ENCODE results near the gene PPP1R13L.

PPP1R13L gene

DNA sequence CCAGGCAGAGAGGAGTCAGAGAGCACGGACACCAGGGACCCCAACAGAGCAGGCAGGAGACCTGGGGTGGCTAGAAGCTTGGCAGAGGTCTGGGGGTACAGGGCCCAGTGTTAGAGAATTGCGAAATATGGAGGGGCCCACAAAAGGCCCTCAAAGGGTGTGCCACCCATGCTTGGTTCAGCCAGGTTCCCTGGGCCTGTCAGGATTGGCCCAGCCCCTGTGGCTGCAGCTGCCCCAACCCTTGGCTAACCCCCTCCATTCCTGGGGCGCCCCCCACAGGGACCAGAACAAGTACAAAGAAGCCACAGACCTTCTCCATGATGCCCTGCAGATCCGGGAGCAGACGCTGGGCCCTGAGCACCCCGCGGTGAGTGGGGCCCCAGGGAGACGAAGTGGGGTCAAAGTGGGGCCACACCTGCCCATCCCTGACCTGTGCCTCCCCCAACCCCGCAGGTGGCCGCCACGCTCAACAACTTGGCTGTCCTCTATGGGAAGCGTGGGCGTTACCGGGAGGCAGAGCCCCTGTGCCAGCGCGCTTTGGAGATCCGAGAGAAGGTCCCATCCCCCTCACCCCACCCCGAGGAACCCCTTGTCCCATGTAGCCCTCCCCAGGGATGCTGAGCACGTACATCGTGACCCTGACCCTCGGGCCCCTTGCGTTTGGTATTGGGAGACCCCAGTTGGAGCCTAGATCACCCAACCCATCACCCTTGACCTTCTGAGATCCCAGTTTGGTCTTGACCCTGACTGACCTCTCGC is 56.3 kb downstream of the PPP1R13L start:
- Histone ChIP-seq H3K27me3 (replicated peaks; ENCODE audit: control insufficient read depth, insufficient read depth, low read length) (peaks cover 9% of the 10 kb centered on the region), H3K9me3 (ENCODE audit: control insufficient read depth, low read length) (no peaks in the 10 kb centered on the region), H3K4me1 (ENCODE audit: control insufficient read depth, insufficient read depth, low read length) (no peaks in the 10 kb centered on the region)

DNA sequence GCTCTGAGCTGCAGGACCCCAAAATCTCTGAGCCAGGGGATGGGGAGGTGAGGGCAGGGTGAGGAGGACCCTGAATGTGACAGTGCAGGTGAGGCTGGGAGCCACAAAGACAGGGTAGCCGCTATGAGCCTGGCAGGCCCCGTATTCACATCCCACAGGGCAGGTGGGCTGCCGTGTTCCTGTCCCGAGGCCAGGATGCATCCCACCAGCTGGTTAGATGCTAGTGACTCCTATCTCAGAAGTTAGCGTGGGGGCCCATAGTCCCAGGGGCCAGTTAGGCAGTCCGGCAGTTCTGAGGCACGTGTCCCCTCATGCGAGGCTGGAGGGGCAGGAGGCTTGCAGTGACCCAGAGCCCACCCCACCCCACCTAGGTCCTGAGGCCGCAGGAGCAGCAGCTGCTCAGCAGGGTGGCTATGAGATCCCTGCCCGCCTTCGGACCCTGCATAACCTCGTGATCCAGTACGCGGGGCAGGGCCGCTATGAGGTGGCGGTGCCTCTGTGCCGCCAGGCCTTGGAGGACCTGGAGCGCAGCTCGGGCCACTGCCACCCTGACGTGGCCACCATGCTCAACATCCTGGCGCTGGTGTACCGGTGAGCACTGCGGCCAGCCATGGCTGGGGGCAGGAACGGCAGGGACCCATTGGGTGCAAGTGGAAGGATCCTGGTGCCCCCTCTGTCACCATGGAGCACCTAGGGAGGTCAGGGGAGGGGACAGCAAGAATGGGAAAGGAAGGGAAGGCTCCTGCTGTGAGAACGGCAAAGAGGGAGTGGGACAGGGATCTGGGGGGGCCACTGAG is 57.1 kb downstream of the PPP1R13L start:
- H3K27me3 ChIP-seq (replicated peaks; ENCODE audit: control insufficient read depth, insufficient read depth, low read length), result peaks cover 9% of the 10 kb centered on the region
- H3K4me1 ChIP-seq (ENCODE audit: control insufficient read depth, insufficient read depth, low read length), result no peaks in the 10 kb centered on the region
- no peak overlapping the region for H3K4me3 ChIP-seq (ENCODE audit: low read length)
- no peak for DNase-seq (ENCODE audit: low read depth)
- H3K36me3 ChIP-seq (ENCODE audit: control insufficient read depth, insufficient read depth, low read length, severe bottlenecking), result peaks cover 8% of the 10 kb centered on the region
- H3K9me3 ChIP-seq (ENCODE audit: control insufficient read depth, low read length), result no peaks in the 10 kb centered on the region
- H3K9ac ChIP-seq (ENCODE audit: low read length), result no peak overlapping the region

More for the DNA sequence above, 56.3 kb downstream of the PPP1R13L start:
- H3K36me3 ChIP-seq (ENCODE audit: control insufficient read depth, insufficient read depth, low read length, severe bottlenecking), result peaks cover 16% of the 10 kb centered on the region
- no peak overlapping the region for H3K4me3 ChIP-seq (ENCODE audit: low read length)
- H3K9ac ChIP-seq (ENCODE audit: low read length), result no peak overlapping the region
- no peak for DNase-seq (ENCODE audit: low read depth)

DNA sequence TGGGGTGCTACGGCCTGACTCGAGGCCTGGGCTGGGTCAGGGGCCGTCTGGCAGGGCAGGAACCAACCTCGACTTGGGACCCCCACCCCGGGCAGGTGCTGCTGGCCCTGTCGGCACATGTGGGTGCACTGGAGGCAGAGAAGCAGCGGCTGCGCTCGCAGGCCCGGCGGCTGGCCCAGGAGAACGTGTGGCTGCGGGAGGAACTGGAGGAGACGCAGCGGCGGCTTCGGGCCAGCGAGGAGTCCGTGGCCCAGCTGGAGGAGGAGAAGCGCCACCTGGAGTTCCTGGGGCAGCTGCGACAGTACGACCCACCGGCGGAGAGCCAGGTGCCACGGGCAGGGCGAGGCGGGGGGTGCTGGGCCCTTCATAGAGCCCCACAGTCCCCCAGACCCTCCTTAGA is 58.4 kb downstream of the PPP1R13L start:
- Histone ChIP-seq H3K36me3 (ENCODE audit: control insufficient read depth, insufficient read depth, low read length, severe bottlenecking) (no peaks in the 10 kb centered on the region), H3K4me3 (ENCODE audit: low read length) (no peak overlapping the region), H3K4me1 (ENCODE audit: control insufficient read depth, insufficient read depth, low read length) (no peaks in the 10 kb centered on the region), H3K9ac (ENCODE audit: low read length) (no peak overlapping the region), H3K27me3 (replicated peaks; ENCODE audit: control insufficient read depth, insufficient read depth, low read length) (peaks cover 16% of the 10 kb centered on the region), H3K9me3 (ENCODE audit: control insufficient read depth, low read length) (no peaks in the 10 kb centered on the region)
- DNase-seq (ENCODE audit: low read depth), result no peak

DNA sequence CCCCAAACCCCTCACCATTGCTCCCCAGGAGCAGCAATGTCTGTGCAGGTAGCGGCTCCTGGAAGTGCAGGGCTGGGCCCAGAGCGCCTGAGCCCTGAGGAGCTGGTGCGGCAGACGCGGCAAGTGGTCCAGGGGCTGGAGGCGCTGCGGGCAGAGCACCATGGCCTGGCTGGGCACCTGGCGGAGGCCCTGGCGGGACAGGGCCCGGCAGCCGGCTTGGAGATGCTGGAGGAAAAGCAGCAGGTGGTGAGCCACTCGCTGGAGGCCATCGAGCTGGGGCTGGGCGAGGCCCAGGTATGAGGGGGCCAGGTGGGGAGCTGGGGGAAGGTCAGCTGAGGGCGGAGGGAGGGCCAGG is 59.4 kb downstream of the PPP1R13L start:
- no peak overlapping the region for H3K4me3 ChIP-seq (ENCODE audit: low read length)
- peaks cover 21% of the 10 kb centered on the region for H3K27me3 ChIP-seq (replicated peaks; ENCODE audit: control insufficient read depth, insufficient read depth, low read length)
- H3K9me3 ChIP-seq (ENCODE audit: control insufficient read depth, low read length), result no peaks in the 10 kb centered on the region
- no peaks in the 10 kb centered on the region for H3K4me1 ChIP-seq (ENCODE audit: control insufficient read depth, insufficient read depth, low read length)
- DNase-seq (ENCODE audit: low read depth), result no peak
- H3K36me3 ChIP-seq (ENCODE audit: control insufficient read depth, insufficient read depth, low read length, severe bottlenecking), result no peaks in the 10 kb centered on the region
- H3K9ac ChIP-seq (ENCODE audit: low read length), result no peak overlapping the region

DNA sequence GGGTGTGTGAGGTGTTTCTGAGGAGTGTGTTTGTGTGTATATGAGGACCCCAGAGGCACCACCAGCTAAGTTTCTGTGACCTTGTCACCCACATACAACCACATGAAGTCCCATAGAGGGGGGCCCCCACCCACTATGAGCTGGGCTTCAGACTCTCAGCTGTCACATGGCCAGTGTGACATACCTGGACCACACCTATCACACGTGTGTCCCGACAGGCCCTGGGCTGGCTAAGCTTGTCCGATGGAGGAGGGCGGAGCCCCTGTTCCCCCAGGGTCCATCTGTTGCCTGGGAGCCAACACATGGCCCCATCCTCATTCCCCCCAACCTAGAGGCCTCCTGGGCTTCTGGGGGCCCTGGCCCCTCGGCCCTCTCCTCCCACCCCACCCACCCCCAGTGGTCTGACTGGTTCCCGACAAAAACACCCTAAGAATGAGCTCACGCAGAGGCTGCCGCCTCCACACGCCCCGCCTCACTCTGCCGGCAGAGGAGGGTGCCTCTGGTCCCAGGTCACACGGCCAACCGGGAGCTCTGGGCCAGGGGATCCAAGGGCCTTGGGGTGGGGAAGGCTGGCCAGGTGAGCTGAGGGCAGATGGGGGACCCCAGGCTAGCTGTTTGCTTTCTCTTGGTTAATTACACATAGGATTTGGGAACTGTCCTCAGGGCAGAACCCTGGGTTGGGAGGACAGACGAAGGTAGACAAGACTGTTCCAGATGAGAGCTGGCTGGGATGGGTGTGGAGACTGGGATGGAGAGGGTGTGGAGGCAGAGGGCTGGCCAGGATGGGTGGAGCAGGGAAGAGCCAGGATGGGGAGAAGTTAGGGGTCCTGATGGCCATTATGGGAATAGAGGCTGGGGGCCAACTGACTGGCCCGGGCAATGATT is 60.0 kb downstream of the PPP1R13L start:
- Histone ChIP-seq H3K27me3 (replicated peaks; ENCODE audit: control insufficient read depth, insufficient read depth, low read length) (peaks cover 25% of the 10 kb centered on the region), H3K4me1 (ENCODE audit: control insufficient read depth, insufficient read depth, low read length) (no peaks in the 10 kb centered on the region), H3K9ac (ENCODE audit: low read length) (no peak overlapping the region), H3K9me3 (ENCODE audit: control insufficient read depth, low read length) (no peaks in the 10 kb centered on the region), H3K36me3 (ENCODE audit: control insufficient read depth, insufficient read depth, low read length, severe bottlenecking) (no peaks in the 10 kb centered on the region), H3K4me3 (ENCODE audit: low read length) (no peak overlapping the region)
- DNase-seq (ENCODE audit: low read depth), result no peak

DNA sequence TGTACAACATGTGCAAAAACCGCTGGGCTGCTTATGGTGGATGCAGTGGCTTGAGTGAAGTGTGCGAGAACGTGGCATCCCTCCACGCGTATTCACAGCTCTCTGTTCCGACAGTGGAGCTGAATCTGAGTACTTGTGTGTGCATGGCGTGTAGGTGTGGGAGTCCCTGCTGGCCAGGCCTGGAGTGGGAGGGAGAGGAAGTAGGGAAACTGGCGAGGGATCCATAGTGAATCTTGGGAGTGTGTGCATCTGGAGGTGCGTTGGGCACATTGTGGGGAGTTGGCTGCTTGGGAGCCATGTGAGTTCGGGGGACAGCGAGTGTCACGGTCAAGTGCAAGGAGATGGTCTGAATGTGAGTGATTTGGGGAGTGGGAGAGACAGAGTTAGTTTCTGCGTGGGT is 62.0 kb downstream of the PPP1R13L start:
- peaks cover 25% of the 10 kb centered on the region for H3K27me3 ChIP-seq (replicated peaks; ENCODE audit: control insufficient read depth, insufficient read depth, low read length)

DNA sequence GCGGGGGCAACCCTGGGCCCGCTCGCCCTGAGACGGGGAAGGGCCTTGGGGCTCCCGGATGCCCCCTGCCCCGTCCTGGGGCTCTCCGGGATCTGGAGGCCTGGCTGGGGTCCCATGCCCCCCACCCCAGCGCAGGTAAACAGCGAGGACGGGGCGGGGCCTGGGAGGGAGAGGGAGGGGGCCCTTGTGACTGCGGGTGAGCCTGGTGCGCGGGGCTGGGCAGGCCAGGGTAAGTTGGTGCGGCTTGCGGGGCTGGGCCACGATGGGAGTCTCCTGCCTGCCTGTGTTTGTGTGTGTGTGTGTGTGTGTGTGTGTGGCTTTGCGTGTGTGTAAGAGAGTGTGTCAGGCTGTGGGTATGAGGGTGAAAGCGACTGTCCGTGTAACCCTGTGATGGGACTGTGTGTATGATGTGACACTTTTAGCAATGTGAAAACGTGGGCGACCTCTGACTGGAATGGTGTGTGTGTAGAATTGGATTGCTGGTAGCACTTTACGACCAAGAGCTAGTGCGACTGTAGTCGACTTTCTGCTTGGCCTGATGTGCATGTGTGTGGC is 63.9 kb downstream of the PPP1R13L start:
- no peaks in the 10 kb centered on the region for H3K36me3 ChIP-seq (ENCODE audit: control insufficient read depth, insufficient read depth, low read length, severe bottlenecking)
- DNase-seq (ENCODE audit: low read depth), result no peak

More for the DNA sequence above, 62.0 kb downstream of the PPP1R13L start:
- Histone ChIP-seq H3K36me3 (ENCODE audit: control insufficient read depth, insufficient read depth, low read length, severe bottlenecking) (no peaks in the 10 kb centered on the region), H3K4me3 (ENCODE audit: low read length) (no peak overlapping the region), H3K9me3 (ENCODE audit: control insufficient read depth, low read length) (no peaks in the 10 kb centered on the region), H3K4me1 (ENCODE audit: control insufficient read depth, insufficient read depth, low read length) (no peaks in the 10 kb centered on the region), H3K9ac (ENCODE audit: low read length) (no peak overlapping the region)
- no peak for DNase-seq (ENCODE audit: low read depth)

DNA sequence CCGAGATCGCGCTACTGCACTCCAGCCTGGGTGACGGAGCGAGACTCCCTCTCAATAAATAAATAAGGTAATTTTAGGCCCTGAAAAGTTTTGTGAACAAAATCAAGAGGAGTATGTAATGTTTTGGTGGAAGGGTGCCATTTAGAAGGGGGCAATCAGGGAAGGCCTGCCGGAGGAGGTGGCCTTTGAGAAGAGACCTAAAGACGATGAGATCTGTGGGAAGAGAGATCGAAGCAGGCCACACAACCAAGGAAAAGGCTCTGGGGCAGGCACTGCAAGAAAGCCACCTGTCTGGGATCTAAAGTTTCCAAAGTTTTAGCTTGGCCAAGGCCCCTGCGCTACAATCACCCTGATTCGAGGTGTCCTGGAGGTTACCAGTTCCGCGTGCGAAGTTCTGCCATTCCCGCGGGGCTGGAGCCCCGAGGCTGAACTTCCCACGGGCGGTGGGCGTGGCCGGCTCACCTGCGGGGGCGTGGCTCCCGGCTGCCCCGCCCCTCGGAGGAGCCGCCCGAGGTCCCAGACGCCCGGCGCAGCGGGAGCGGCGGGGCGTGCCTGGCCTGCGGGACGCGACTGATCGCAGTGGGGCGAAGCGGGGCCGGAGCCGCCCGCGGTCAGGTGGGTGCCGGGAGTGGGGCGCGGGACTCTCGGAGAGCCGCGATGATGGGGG is 64.5 kb downstream of the PPP1R13L start, which contains the start of gene KLC3:
Gene KLC3, plus strand, starts transcription at position 519 of the 667 bp plus-strand sequence. CDS start 4,792 bp downstream, outside the sequence.
- H3K4me3 ChIP-seq (ENCODE audit: low read length), result no peak within 1 kb of the TSS
- H3K9ac ChIP-seq (ENCODE audit: low read length), result no peak within 1 kb of the TSS
- peaks cover 19% of the 10 kb centered on the region for H3K27me3 ChIP-seq (replicated peaks; ENCODE audit: control insufficient read depth, insufficient read depth, low read length)
- no peaks in the 10 kb centered on the region for H3K36me3 ChIP-seq (ENCODE audit: control insufficient read depth, insufficient read depth, low read length, severe bottlenecking)
- no peaks in the 10 kb centered on the region for H3K4me1 ChIP-seq (ENCODE audit: control insufficient read depth, insufficient read depth, low read length)
- no peak for DNase-seq (ENCODE audit: low read depth)
- H3K9me3 ChIP-seq (ENCODE audit: control insufficient read depth, low read length), result no peaks in the 10 kb centered on the region

More for the DNA sequence above, 63.9 kb downstream of the PPP1R13L start:
- no peak overlapping the region for H3K4me3 ChIP-seq (ENCODE audit: low read length)
- no peaks in the 10 kb centered on the region for H3K9me3 ChIP-seq (ENCODE audit: control insufficient read depth, low read length)
- H3K9ac ChIP-seq (ENCODE audit: low read length), result no peak overlapping the region
- H3K4me1 ChIP-seq (ENCODE audit: control insufficient read depth, insufficient read depth, low read length), result no peaks in the 10 kb centered on the region
- H3K27me3 ChIP-seq (replicated peaks; ENCODE audit: control insufficient read depth, insufficient read depth, low read length), result peaks cover 19% of the 10 kb centered on the region

DNA sequence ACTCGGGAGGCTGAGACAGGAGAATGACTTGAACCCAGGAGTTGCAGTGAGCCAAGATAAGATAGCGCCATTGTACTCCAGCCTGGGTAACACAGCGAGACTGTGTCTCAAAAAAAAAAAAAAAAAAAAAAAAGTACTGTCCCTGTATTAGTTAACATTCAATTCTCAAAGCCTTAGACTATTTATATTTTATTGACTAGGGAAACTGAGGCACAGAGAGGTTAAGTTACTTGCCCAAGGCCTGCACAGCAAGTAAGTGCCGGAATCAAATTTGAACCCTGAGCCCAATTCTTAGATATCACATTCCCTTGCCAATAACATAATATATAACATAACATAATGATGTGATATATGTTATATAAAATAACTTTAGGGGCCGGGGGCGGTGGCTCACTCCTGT is 65.2 kb downstream of the PPP1R13L start:
- Histone ChIP-seq H3K36me3 (ENCODE audit: control insufficient read depth, insufficient read depth, low read length, severe bottlenecking) (no peaks in the 10 kb centered on the region), H3K27me3 (replicated peaks; ENCODE audit: control insufficient read depth, insufficient read depth, low read length) (peaks cover 16% of the 10 kb centered on the region), H3K4me1 (ENCODE audit: control insufficient read depth, insufficient read depth, low read length) (no peaks in the 10 kb centered on the region)

DNA sequence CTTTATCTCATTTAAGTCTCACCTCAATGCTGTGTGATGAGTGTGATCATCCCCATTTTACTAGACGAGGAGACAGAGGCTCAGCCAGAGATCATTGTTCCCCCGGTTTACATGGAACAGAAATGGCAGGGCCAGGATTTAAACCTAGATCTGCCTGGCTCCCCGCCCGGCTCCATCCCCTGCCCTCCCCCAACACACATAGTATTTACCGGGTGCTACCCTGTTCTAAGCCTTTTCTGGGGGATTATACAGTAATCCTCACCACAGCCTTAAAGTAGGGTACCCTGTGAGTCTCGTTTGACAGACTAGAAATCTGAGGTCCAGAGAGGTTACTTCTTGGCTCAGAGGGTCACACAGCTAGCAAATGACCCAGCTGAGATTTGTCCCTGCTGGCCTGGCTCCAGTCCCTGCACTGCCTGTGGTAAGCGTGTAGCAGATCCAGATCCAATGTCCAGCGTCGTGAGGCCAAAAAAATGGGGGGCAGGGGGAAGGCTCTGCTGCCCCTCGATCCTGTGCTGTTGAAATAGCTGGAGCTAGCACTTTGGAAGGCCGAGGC is 68.1 kb downstream of the PPP1R13L start:
- peaks cover 12% of the 10 kb centered on the region for H3K27me3 ChIP-seq (replicated peaks; ENCODE audit: control insufficient read depth, insufficient read depth, low read length)
- H3K36me3 ChIP-seq (ENCODE audit: control insufficient read depth, insufficient read depth, low read length, severe bottlenecking), result no peaks in the 10 kb centered on the region
- no peaks in the 10 kb centered on the region for H3K9me3 ChIP-seq (ENCODE audit: control insufficient read depth, low read length)
- H3K9ac ChIP-seq (ENCODE audit: low read length), result no peak overlapping the region
- no peak overlapping the region for H3K4me3 ChIP-seq (ENCODE audit: low read length)
- no peak for DNase-seq (ENCODE audit: low read depth)
- H3K4me1 ChIP-seq (ENCODE audit: control insufficient read depth, insufficient read depth, low read length), result no peaks in the 10 kb centered on the region

More for the DNA sequence above, 65.2 kb downstream of the PPP1R13L start:
- no peak overlapping the region for H3K9ac ChIP-seq (ENCODE audit: low read length)
- no peak for DNase-seq (ENCODE audit: low read depth)
- no peak overlapping the region for H3K4me3 ChIP-seq (ENCODE audit: low read length)
- H3K9me3 ChIP-seq (ENCODE audit: control insufficient read depth, low read length), result no peaks in the 10 kb centered on the region

Data from adipocyte (in vitro differentiated cells).